OCI-LY1 (cell line): ENCODE results near the gene RGS5.

Experiments
- EZH2 ChIP-seq: fragments of 200-600 bp; sonication (generic), shearing (Covaris generic); IDR thresholded peaks from 2 replicates; pipeline ENCODE4 v1.8.0; 2017; ENCODE audit warnings: borderline replicate concordance, mixed run types, mild to moderate bottlenecking, antibody characterized with exemption, low read length, moderate library complexity, mixed read lengths
- TF ChIP-seq, protein P1 (sequence below): fragments of 200-600 bp; sonication (generic), shearing (Covaris generic); IDR thresholded peaks from 2 replicates; pipeline ENCODE4 v1.5.1; 2017; ENCODE audit warnings: mild to moderate bottlenecking, antibody characterized with exemption, low read length, moderate library complexity, mixed read lengths

- TF ChIP-seq, protein P1, sequence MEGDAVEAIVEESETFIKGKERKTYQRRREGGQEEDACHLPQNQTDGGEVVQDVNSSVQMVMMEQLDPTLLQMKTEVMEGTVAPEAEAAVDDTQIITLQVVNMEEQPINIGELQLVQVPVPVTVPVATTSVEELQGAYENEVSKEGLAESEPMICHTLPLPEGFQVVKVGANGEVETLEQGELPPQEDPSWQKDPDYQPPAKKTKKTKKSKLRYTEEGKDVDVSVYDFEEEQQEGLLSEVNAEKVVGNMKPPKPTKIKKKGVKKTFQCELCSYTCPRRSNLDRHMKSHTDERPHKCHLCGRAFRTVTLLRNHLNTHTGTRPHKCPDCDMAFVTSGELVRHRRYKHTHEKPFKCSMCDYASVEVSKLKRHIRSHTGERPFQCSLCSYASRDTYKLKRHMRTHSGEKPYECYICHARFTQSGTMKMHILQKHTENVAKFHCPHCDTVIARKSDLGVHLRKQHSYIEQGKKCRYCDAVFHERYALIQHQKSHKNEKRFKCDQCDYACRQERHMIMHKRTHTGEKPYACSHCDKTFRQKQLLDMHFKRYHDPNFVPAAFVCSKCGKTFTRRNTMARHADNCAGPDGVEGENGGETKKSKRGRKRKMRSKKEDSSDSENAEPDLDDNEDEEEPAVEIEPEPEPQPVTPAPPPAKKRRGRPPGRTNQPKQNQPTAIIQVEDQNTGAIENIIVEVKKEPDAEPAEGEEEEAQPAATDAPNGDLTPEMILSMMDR, result no peak
- TF ChIP-seq EZH2, result no peak
Measured at GRCh38 chr1:163187849-163188248, 14.9 kb downstream of the RGS5 start.
